CD4-positive, alpha-beta T cell (primary cell): ENCODE results near the gene ASB15. TPM values are rescaled to one million over a fixed set of nuclear protein-coding genes. Genes with fewer than 3 reads are reported as not detected.

Experiments
- ATAC-seq: fragments of 200-7000 bp; cut with Tn5 transposase; one replicate; pipeline ENCODE4 v1.10.0; 2022; ENCODE audit warnings: mild to moderate bottlenecking; ENCODE audit not compliant: poor library complexity
- CTCF ChIA-PET: fragments of 350-600 bp; sonication (Branson Sonifier 250); formaldehyde crosslinking; loops from one replicate; lab custom pipeline; 2021; ENCODE audit warnings: antibody characterized with exemption, inconsistent platforms; lab: Charles Lee
- POLR2A ChIA-PET: fragments of 350-600 bp; sonication (Branson Sonifier 250); formaldehyde crosslinking; loops from one replicate; lab custom pipeline; 2021; ENCODE audit warnings: antibody characterized with exemption, inconsistent platforms; lab: Charles Lee
- DNase-seq, 14 experiments: peaks; one replicate each; pipeline ENCODE4 v3.0.0-alpha.2; 2013 to 2020; ENCODE audit warnings: mixed read lengths in 2 of 14
- H3K27ac ChIP-seq, 2 donors: one replicate each; pipeline versions ENCODE4 v1.5.1 to v1.7.0; 2013; ENCODE audit warnings: low read length in 2 of 2, low read depth in 1 of 2, mild to moderate bottlenecking in 1 of 2
- H3K27me3 ChIP-seq, 2 experiments: 1 replicate in 1 of 2; 2 replicates in 1 of 2; pipeline versions ENCODE4 v1.6.1 to v1.7.0; 2013; ENCODE audit warnings: low read length in 2 of 2, control low read depth in 1 of 2, mild to moderate bottlenecking in 1 of 2, moderate library complexity in 1 of 2; ENCODE audit not compliant: insufficient read depth in 2 of 2, control insufficient read depth in 1 of 2
- H3K36me3 ChIP-seq: one replicate; pipeline ENCODE4 v1.6.1; 2013; ENCODE audit warnings: low read length, control low read depth; ENCODE audit not compliant: insufficient read depth
- H3K4me1 ChIP-seq: one replicate; pipeline ENCODE4 v1.6.1; 2013; ENCODE audit warnings: low read length, control low read depth; ENCODE audit not compliant: insufficient read depth
- H3K4me3 ChIP-seq: one replicate; pipeline ENCODE4 v1.5.1; 2013; ENCODE audit warnings: mild to moderate bottlenecking, low read length, moderate library complexity
- H3K9me3 ChIP-seq, 2 experiments: 1 replicate in 1 of 2; 2 replicates in 1 of 2; pipeline versions ENCODE4 v1.6.1 to v1.7.0; 2013; ENCODE audit warnings: low read length in 2 of 2, mild to moderate bottlenecking in 2 of 2, control low read depth in 1 of 2, moderate library complexity in 1 of 2; ENCODE audit not compliant: control insufficient read depth in 1 of 2, insufficient read depth in 1 of 2
- H3K27ac Mint-ChIP-seq: one replicate; pipeline ENCODE4 v1.8.0; 2020; ENCODE audit warnings: mixed read lengths
- H3K27me3 Mint-ChIP-seq: one replicate; pipeline ENCODE4 v1.8.0; 2021; ENCODE audit warnings: mixed read lengths
- H3K36me3 Mint-ChIP-seq: one replicate; pipeline ENCODE4 v1.8.0; 2021; ENCODE audit warnings: low read depth, mixed read lengths
- H3K4me1 Mint-ChIP-seq: one replicate; pipeline ENCODE4 v1.8.0; 2021; ENCODE audit warnings: low read depth, mixed read lengths
- H3K4me3 Mint-ChIP-seq: one replicate; pipeline ENCODE4 v1.8.0; 2020; ENCODE audit warnings: mild to moderate bottlenecking, mixed read lengths
- H3K9me3 Mint-ChIP-seq: one replicate; pipeline ENCODE4 v1.8.0; 2020; ENCODE audit warnings: mixed read lengths
- intact Hi-C, 2 experiments: fragments of 100-400 bp; cut with DNase I in 1 of 2; cut with micrococcal nuclease in 1 of 2; formaldehyde crosslinking; loops; one replicate each; pipeline versions ENCODE4 v1.15.1 to v1.9.0; 2023 to 2025; cut with DNase I, micrococcal nuclease
- total RNA-seq, 174 experiments: library from RNA in 2 of 174; stranded (reverse) in 2 of 174; gene quantifications; one replicate each; pipeline ENCODE4 v1.2.3 and lab custom pipeline; 2021 to 2026
- TF ChIP-seq, protein P1 (sequence below): fragments of 200-600 bp; IDR thresholded peaks from one replicate; pipeline ENCODE4 v1.8.0; 2022; ENCODE audit warnings: antibody characterized with exemption, mild to moderate bottlenecking

The ASB15 gene
- total RNA-seq, 2 experiments from 2014 or later = not detected

DNA sequence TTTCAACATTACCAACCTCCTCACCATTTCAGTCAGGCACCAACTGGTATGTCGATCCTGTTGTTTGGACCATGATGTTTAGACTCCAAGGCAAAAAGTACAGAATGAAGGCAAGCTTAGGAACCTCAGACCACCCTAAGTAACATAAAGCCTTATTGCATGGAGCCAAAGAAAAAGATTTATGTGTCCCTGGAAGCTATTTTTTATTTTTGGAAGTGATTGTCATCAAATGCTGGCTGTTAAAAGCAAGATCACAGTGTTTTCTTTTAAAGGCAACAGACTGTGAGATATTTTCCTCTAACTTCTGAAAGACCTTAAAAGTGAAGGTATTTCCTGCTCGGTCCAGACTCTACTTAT lies 8.2 kb downstream of the ASB15 start:
- Histone ChIP-seq H3K4me3 (no peak overlapping the region), H3K9me3 (peaks cover 0 to 4% of the 10 kb centered on the region in 2 experiments), H3K27me3 (no peaks in the 10 kb centered on the region), H3K27ac (no peak overlapping the region), H3K36me3 (no peaks in the 10 kb centered on the region), H3K4me1 (no peaks in the 10 kb centered on the region)
- Mint-ChIP-seq H3K27ac (no peak overlapping the region), H3K4me1 (no peaks in the 10 kb centered on the region), H3K27me3 (peaks cover 34% of the 10 kb centered on the region), H3K9me3 (no peaks in the 10 kb centered on the region), H3K4me3 (no peak overlapping the region), H3K36me3 (no peaks in the 10 kb centered on the region)
- no peak for DNase-seq
- ChIA-PET CTCF (no interaction called here), POLR2A (no interaction called here)
- no peak for ATAC-seq
- TF ChIP-seq, protein P1, sequence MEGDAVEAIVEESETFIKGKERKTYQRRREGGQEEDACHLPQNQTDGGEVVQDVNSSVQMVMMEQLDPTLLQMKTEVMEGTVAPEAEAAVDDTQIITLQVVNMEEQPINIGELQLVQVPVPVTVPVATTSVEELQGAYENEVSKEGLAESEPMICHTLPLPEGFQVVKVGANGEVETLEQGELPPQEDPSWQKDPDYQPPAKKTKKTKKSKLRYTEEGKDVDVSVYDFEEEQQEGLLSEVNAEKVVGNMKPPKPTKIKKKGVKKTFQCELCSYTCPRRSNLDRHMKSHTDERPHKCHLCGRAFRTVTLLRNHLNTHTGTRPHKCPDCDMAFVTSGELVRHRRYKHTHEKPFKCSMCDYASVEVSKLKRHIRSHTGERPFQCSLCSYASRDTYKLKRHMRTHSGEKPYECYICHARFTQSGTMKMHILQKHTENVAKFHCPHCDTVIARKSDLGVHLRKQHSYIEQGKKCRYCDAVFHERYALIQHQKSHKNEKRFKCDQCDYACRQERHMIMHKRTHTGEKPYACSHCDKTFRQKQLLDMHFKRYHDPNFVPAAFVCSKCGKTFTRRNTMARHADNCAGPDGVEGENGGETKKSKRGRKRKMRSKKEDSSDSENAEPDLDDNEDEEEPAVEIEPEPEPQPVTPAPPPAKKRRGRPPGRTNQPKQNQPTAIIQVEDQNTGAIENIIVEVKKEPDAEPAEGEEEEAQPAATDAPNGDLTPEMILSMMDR = no peak
- intact Hi-C loops = no loop called here

DNA sequence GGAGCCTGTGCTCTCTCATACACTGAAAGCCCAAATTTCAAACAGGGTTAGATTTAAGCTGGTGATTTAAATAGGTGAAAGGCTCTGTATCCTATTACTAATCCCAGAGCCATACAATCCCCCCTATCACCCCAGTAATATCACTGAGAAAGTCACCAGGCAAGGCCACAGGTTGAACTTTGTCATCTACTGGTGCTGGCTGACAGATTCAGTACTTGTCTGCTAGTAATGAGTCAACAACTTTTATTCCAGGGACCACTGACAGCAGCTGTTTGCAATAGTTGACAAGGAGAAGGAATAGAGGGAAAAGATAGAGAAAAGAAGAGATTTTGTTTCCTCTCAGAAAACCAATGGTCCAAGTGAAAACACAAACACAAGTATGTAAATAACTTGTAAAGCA lies 10.4 kb downstream of the ASB15 start:
- Histone ChIP-seq H3K27ac (no peak overlapping the region), H3K9me3 (peaks cover 0 to 4% of the 10 kb centered on the region in 2 experiments), H3K4me1 (no peaks in the 10 kb centered on the region), H3K27me3 (no peaks in the 10 kb centered on the region), H3K4me3 (no peak overlapping the region), H3K36me3 (no peaks in the 10 kb centered on the region)
- TF ChIP-seq, protein P1 = no peak
- H3K27ac Mint-ChIP-seq = no peak overlapping the region
- H3K4me3 Mint-ChIP-seq = no peak overlapping the region
- H3K9me3 Mint-ChIP-seq = no peaks in the 10 kb centered on the region
- no peaks in the 10 kb centered on the region for H3K36me3 Mint-ChIP-seq
- intact Hi-C loops = no loop called here
- DNase-seq (no peak), ATAC-seq (no peak)
- no peaks in the 10 kb centered on the region for H3K4me1 Mint-ChIP-seq
- CTCF ChIA-PET = no interaction called here
- POLR2A ChIA-PET = no interaction called here
- H3K27me3 Mint-ChIP-seq = peaks cover 34% of the 10 kb centered on the region

DNA sequence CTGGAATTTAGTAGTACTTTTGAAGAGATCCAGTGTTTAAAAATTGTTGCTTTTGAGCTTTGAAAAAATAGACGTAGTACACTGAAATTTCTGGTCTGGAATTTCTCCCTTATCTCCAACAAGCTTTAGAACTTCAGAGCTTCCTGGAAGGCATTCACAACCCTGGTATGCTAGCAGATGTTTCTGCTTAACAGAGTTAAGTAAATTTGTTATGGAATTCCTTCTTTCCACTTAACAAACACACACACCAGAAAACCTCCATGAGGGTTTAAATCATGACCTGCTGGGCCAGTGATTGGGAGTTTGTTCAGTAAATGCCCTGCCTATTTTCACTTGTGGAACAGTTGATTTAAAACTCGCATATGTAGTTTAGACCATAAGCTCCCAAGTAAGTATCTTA lies 13.7 kb downstream of the ASB15 start:
- H3K9me3 Mint-ChIP-seq = no peaks in the 10 kb centered on the region
- no peak overlapping the region for H3K27ac ChIP-seq
- H3K4me3 Mint-ChIP-seq = no peak overlapping the region
- intact Hi-C loops = no loop called here
- ATAC-seq (no peak), DNase-seq (no peak)
- H3K36me3 ChIP-seq = no peaks in the 10 kb centered on the region
- H3K9me3 ChIP-seq = peaks cover 0 to 4% of the 10 kb centered on the region in 2 experiments
- no peaks in the 10 kb centered on the region for H3K4me1 Mint-ChIP-seq
- H3K27ac Mint-ChIP-seq = no peak overlapping the region
- H3K27me3 ChIP-seq = no peaks in the 10 kb centered on the region
- TF ChIP-seq, protein P1 = no peak
- POLR2A ChIA-PET = no interaction called here
- no peaks in the 10 kb centered on the region for H3K4me1 ChIP-seq
- CTCF ChIA-PET = no interaction called here
- no peaks in the 10 kb centered on the region for H3K36me3 Mint-ChIP-seq
- peaks cover 52% of the 10 kb centered on the region for H3K27me3 Mint-ChIP-seq
- no peak overlapping the region for H3K4me3 ChIP-seq
